Ascending aorta (tissue), 2 donors: ENCODE data around the gene ZNF853. TPM values are rescaled to one million over a fixed set of nuclear protein-coding genes. Genes with fewer than 3 reads are reported as not detected.
"Not testable (repeated sequence)": the region's sequence is repeated elsewhere in the genome, so short reads cannot be mapped to it uniquely, and the experiment has no call there.

Experiments
- DNase-seq, 2 donors: peaks; one replicate each; pipeline ENCODE4 v3.0.0-alpha.2; 2019; ENCODE audit warnings: low spot score in 2 of 2
- H3K27ac ChIP-seq, 2 donors: fragments of 200-600 bp; sonication (generic); one replicate each; pipeline ENCODE4 v1.5.1; 2016 to 2017; ENCODE audit warnings: mild to moderate bottlenecking in 1 of 2
- H3K27me3 ChIP-seq: fragments of 200-600 bp; sonication (generic); one replicate; pipeline ENCODE4 v1.5.1; 2017
- H3K36me3 ChIP-seq, 2 donors: fragments of 200-600 bp; sonication (generic); one replicate each; pipeline ENCODE4 v1.5.1; 2016
- H3K4me1 ChIP-seq, 2 donors: fragments of 200-600 bp; sonication (generic); one replicate each; pipeline ENCODE4 v1.5.1; 2016 to 2017; ENCODE audit warnings: mild to moderate bottlenecking in 1 of 2
- H3K4me3 ChIP-seq, 2 donors: fragments of 200-600 bp; sonication (generic); one replicate each; pipeline ENCODE4 v1.5.1; 2016 to 2017; ENCODE audit warnings: mild to moderate bottlenecking in 1 of 2
- H3K9me3 ChIP-seq, 2 donors: fragments of 200-600 bp; sonication (generic); one replicate each; pipeline ENCODE4 v1.5.1; 2016
- intact Hi-C: fragments of 100-400 bp; cut with DNase I; formaldehyde crosslinking; loops from one replicate; pipeline ENCODE4 v1.15.1; 2023
- total RNA-seq: library from RNA; depleted of rRNA; stranded (reverse); fragments of >200 nt; gene quantifications from one replicate; pipeline ENCODE4 v1.1.0, GENCODE V29; 2016
- TF ChIP-seq, protein P1 (sequence below), 3 experiments: fragments of 200-600 bp in 2 of 3; fragments of 450-650 bp in 1 of 3; sonication (generic) in 2 of 3; IDR thresholded peaks; one replicate each; pipeline ENCODE4 v1.5.1; 2016 to 2019; ENCODE audit warnings: antibody characterized with exemption in 3 of 3, mild to moderate bottlenecking in 1 of 3, moderate library complexity in 1 of 3

The ZNF853 gene
- total RNA-seq, 1 donor from 2014 or later = 12.2 TPM

DNA sequence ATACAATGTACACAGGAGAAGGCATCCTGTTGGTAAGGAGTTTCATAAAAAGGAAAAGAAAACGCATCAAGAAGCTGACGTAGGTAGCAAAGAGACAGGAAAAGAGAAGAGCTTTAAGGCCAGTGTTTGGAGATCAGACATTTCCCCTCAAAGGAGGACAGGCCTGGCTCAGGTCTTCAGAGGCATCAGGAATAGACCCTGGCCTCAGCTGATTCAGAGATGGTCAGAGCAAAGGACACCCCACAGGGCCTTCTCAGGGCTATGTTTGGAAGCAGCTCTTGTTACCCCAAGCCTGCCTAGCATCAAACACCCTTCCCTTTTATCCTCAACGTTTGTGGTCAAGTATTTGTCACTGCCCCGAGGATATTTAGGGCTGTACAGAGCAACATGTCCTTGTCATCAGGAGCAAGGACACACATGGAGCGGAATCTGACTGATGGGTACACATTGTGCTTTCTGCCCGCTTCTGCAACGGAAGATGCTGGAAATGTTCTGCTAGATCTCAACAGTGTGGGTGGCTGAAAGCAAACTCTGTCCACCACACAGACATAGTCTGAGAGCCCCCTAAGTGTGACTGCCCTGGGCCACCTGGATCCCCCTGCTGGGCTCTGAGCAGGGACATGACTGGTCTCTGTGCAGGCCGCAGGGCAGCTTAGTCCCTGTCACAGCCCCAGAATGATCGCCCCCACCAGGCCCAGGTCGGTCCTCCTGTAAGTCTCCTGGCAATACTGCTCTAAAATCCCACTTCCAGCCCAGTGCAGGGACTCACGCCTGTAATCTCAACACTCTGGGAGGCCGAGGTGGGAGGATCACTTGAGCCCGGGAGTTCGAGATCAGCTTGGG lies 39.2 kb upstream of the ZNF853 start:
- Histone ChIP-seq H3K4me3 (peak overlapping the region in 1 of 2 donors; percentile 69), H3K36me3 (peaks cover 0 to 12% of the 10 kb centered on the region in 2 donors), H3K27me3 (no peaks in the 10 kb centered on the region), H3K4me1 (peaks cover 0 to 7% of the 10 kb centered on the region in 2 donors), H3K27ac (peak overlapping the region in 1 of 2 donors; percentile 94), H3K9me3 (no peaks in the 10 kb centered on the region)
- intact Hi-C loops = loop anchor here (5.0 kb wide), 1 partner anchor 131 kb away; the partner anchor contains the start of gene ZNF12
- TF ChIP-seq, protein P1, sequence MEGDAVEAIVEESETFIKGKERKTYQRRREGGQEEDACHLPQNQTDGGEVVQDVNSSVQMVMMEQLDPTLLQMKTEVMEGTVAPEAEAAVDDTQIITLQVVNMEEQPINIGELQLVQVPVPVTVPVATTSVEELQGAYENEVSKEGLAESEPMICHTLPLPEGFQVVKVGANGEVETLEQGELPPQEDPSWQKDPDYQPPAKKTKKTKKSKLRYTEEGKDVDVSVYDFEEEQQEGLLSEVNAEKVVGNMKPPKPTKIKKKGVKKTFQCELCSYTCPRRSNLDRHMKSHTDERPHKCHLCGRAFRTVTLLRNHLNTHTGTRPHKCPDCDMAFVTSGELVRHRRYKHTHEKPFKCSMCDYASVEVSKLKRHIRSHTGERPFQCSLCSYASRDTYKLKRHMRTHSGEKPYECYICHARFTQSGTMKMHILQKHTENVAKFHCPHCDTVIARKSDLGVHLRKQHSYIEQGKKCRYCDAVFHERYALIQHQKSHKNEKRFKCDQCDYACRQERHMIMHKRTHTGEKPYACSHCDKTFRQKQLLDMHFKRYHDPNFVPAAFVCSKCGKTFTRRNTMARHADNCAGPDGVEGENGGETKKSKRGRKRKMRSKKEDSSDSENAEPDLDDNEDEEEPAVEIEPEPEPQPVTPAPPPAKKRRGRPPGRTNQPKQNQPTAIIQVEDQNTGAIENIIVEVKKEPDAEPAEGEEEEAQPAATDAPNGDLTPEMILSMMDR (IDR thresholded peaks at IDR 0.05) = no peak
- no peak for DNase-seq

GRCh38 chr7:6576867-6577368 lies 38.5 kb upstream of the ZNF853 start:
- not testable (repeated sequence) for H3K4me1 ChIP-seq, DNase-seq, H3K9me3 ChIP-seq, H3K27me3 ChIP-seq
- H3K4me3 ChIP-seq = peak overlapping the region; percentile 61 to 69
- intact Hi-C loops = loop anchor here (5.0 kb wide), 1 partner anchor 130 kb away; the partner anchor contains the start of gene ZNF12
- peak overlapping the region; percentile 89 to 94 for H3K27ac ChIP-seq
- H3K36me3 ChIP-seq = peaks cover 5 to 19% of the 10 kb centered on the region in 2 donors

GRCh38 chr7:6577369-6578113 lies 37.9 kb upstream of the ZNF853 start, which contains the start of gene ZDHHC4:
ZDHHC4 (plus strand) TSS chr7:6577454; CDS start chr7:6580562, 3,108 bp downstream.
- peaks cover 11 to 25% of the 10 kb centered on the region in 2 donors for H3K36me3 ChIP-seq
- intact Hi-C loops = loop anchor here (5.0 kb wide), 1 partner anchor 130 kb away; the partner anchor contains the start of gene ZNF12
- H3K27me3 ChIP-seq = no peaks in the 10 kb centered on the region
- peak within 1 kb of the TSS; percentile 61 to 69 for H3K4me3 ChIP-seq
- TF ChIP-seq, protein P1 (IDR thresholded peaks at IDR 0.05) = no peak
- no peaks in the 10 kb centered on the region for H3K9me3 ChIP-seq
- peak within 1 kb of the TSS; percentile 89 to 94 for H3K27ac ChIP-seq
- H3K4me1 ChIP-seq = peaks cover 0 to 7% of the 10 kb centered on the region in 2 donors
- peak; percentile 32 to 92 for DNase-seq

- DNase-seq = no peak
- Histone ChIP-seq H3K9me3 (no peaks in the 10 kb centered on the region), H3K27ac (peak overlapping the region; percentile 89 to 94), H3K4me1 (peaks cover 0 to 7% of the 10 kb centered on the region in 2 donors), H3K4me3 (peak overlapping the region; percentile 61 to 69), H3K36me3 (peaks cover 16 to 33% of the 10 kb centered on the region in 2 donors), H3K27me3 (no peaks in the 10 kb centered on the region)
- intact Hi-C loops = loop anchor here (5.0 kb wide), 1 partner anchor 129 kb away; the partner anchor contains the start of gene ZNF12
- TF ChIP-seq, protein P1 (IDR thresholded peaks at IDR 0.05) = no peak
These were observed 37.0 kb upstream of the ZNF853 start for GRCh38 chr7:6578114-6579084.

DNA sequence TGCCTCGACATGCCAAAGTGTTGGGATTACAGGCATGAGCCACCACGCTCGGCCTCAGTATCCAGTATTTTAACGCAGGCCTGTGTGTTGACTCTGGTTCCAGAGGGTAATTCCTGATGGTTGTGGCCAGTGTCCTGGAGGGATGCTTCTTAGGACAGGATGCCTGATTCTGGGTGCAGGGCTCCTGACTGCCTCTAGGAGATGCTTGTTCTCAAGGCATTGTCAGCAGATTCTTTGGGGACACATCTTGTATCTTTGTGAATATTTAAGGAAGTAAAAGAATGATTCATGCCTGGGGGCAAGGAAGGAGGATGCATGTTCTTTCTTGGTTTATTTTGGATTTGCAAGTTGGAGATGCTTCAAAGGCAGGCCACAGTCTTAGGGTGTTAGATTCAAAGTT lies 36.0 kb upstream of the ZNF853 start:
- H3K27me3 ChIP-seq = no peaks in the 10 kb centered on the region

DNA sequence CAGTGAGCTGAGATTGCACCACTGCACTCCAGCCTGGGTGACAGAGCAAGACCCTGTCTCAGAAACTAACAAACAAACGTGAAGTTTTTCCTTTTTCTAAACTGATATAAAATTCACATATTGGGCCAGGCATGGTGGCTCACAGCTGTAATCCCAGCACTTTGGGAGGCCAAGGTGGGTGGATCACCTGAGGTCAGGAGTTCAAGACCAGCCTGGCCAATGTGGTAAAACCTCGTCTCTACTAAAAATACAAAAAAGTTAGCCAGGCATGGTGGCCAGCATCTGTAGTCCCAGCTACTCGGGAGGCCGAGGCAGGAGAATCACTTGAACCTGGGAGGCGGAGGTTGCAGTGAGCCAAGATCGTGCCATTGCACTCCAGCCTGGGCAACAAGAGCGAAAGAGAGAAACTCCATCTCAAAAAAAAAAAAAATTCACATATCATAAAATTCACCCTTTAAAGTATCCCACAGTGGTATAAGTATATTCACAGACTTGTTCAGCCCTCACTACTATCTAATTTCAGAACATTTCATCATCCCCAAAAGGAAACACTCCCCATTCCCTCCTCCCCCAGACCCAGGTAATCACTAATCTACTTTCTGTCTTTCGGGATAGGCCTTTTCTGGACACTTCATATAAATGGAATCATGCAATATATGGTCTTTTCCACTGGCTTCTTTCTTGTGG lies 29.5 kb upstream of the ZNF853 start:
- H3K4me1 ChIP-seq, H3K27ac ChIP-seq, DNase-seq, H3K4me3 ChIP-seq, intact Hi-C loops, H3K9me3 ChIP-seq, H3K27me3 ChIP-seq: not testable (repeated sequence)
- peaks cover 45 to 48% of the 10 kb centered on the region in 2 donors for H3K36me3 ChIP-seq

More for the DNA sequence above, 36.0 kb upstream of the ZNF853 start:
- peaks cover 22 to 37% of the 10 kb centered on the region in 2 donors for H3K36me3 ChIP-seq
- H3K4me3 ChIP-seq = no peak overlapping the region
- TF ChIP-seq, protein P1 (IDR thresholded peaks at IDR 0.05) = no peak
- peaks cover 0 to 7% of the 10 kb centered on the region in 2 donors for H3K4me1 ChIP-seq
- H3K9me3 ChIP-seq = no peaks in the 10 kb centered on the region
- intact Hi-C loops = loop anchor here (5.0 kb wide), 1 partner anchor 128 kb away; the partner anchor contains the start of gene ZNF12
- no peak overlapping the region for H3K27ac ChIP-seq
- DNase-seq = no peak
